NCI-H526 treated with DMSO at 0.1 percent for 48 hours (cell line): Measurements from ENCODE around the gene KCMF1.

ENCODE experiments used
- DNase-seq: peaks from one replicate; lab custom pipeline; 2025; lab: John Stamatoyannopoulos, UW

The KCMF1 gene

DNA sequence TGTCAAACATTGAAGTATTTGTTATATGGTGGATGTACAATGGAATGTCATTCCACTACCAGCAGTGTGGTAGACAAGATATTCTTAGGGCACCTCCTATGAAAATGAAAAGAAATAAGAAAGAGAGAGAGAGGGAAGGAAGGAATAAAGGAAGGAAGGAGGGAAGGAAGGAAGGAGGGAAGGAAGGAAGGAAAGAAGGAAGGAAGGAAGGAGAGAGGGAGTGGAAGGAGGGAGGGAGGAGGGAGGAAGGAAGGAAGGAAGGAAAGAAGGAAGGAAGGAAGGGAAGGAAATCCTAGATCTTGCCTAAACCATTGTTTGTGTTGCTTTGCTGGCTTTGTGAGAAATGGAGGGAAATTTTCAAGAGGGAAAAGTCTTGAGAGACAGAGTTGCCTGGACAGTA is 112.1 kb downstream of the KCMF1 start:
- no peak for DNase-seq

DNA sequence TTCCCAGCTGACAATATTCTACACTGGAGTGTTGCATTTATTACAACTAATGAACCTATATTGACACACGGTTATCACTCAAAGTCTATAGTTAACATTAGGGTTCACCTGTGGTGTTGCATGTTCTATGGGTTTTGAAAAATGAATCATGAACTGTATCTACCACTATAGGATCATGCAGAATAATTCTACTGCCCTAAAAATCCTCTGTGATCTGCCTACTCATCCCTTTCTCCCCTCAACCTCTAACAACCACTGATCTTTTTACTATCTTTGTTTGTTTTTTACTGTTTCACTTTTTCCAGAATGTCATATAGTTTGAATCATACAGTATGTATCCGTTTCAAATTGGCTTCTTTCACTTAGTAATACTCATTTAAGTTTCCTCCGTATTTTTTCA is 114.6 kb downstream of the KCMF1 start:
- DNase-seq = no peak

DNA sequence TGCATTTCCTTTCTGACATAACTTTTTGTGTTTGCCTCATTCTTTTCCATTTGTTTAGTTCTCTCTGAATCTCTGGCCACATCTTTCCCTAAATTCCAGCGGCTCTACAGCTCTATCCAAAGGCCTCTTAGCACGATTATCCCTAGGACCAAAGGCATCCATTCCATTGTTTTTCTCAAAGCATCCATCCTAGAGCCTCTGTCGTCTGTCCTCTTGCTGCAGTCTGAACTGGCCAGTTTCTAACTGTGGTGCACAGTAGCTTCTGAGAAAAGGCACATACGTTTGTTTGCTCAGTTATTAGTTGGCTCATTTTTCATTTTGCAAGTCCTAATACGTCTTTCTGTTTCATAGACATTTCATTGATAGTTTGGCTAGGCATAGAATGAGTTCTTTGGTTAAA is 116.6 kb downstream of the KCMF1 start:
- no peak for DNase-seq

DNA sequence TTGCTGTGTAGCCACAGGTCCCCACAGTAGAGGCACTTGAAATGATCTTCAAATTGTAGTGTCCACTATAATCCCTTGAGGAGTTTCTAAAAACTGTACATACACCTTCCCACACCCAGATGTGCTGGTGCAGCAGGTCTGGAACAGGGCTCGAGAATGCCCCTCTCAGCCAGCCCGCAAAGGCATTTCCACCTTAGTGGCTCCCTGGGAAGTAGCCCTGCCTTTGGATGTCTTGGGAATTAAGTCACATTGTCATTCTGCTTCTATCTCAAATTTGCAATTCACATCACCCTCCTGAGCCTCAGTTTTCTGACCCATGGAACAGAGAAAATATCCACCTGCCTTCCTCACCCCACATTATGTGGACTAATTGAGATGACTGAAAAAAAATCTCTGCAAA is 118.0 kb downstream of the KCMF1 start:
- DNase-seq = no peak

- DNase-seq = no peak
Observed at GRCh38 chr2:85089585-85089984, 118.6 kb downstream of the KCMF1 start.

- no peak for DNase-seq
Observed at GRCh38 chr2:85091838-85092237, 120.9 kb downstream of the KCMF1 start.

GRCh38 chr2:85095094-85095493 is 124.1 kb downstream of the KCMF1 start:
- DNase-seq = no peak

DNA sequence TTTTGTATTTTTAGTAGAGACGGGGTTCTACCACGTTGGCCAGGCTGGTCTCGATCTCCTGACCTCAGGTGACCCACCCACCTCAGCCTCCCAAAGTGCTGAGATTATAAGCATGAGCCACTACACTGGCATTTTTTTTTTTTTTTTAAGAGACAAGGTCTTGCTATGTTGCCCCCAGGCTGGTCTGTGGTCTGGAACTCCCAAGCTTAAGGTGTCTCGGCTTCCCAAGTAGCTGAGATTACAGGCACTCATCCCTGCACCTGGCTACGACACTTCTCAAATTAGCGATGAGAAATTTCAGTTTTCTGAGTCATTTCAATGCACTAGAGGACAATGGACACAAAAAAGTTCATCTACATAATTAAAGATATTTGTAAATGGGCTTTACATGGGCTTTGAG is 125.7 kb downstream of the KCMF1 start:
- DNase-seq = no peak

DNA sequence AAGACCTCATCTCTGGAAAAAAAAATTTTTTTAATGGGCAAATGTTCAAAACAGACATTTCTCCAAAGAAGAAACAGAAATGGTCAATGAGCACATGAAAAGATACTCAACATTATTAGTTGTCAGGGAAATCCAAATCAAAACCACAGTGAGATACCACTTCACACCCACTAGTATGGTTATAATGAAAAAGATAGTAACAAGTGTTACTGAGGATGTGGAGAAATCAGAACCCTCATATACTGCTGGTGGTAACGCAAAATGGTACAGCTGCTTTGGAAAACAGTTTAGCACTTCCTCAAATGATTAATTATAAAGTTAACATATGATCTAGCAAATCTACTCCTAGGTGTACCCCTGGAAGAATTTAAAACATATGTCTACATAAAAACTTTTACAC is 133.3 kb downstream of the KCMF1 start:
- no peak for DNase-seq

- DNase-seq = no peak
Observed at GRCh38 chr2:85106489-85107180, 135.7 kb downstream of the KCMF1 start.
